GM19455 (cell line): Measurements from ENCODE around the gene LLGL2.

Experiments
- ATAC-seq: cut with Tn5 transposase; IDR thresholded peaks from one replicate; pipeline ENCODE4 v1.9.1; 2021; ENCODE audit not compliant: unreplicated experiment

Gene LLGL2

DNA sequence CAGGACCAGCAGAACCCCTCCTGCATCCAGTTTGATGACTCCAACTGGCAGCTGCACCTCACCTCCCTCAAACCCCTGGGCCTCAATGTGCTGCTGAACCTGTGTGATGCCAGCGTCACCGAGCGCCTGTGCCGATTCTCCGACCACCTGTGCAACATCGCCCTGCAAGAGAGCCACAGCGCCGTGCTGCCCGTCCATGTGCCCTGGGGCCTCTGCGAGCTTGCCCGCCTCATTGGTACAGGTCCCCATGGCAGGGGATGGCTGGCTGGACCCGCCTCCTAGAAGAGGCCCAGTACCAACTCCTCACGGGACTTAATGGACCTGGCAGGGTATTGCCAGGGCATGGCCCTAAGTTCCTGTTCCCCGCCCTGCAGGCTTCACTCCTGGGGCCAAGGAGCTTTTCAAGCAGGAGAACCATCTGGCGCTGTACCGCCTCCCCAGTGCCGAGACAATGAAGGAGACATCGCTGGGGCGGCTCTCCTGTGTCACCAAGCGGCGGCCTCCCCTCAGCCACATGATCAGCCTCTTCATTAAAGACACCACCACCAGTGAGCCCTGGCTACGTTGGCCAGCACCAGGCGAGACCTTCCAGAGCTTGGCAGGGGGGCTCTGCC, 32.8 kb upstream of the LLGL2 start:
- no peak for ATAC-seq

- ATAC-seq, result no peak
These were observed 31.9 kb upstream of the LLGL2 start for GRCh38 chr17:75493476-75494129.

DNA sequence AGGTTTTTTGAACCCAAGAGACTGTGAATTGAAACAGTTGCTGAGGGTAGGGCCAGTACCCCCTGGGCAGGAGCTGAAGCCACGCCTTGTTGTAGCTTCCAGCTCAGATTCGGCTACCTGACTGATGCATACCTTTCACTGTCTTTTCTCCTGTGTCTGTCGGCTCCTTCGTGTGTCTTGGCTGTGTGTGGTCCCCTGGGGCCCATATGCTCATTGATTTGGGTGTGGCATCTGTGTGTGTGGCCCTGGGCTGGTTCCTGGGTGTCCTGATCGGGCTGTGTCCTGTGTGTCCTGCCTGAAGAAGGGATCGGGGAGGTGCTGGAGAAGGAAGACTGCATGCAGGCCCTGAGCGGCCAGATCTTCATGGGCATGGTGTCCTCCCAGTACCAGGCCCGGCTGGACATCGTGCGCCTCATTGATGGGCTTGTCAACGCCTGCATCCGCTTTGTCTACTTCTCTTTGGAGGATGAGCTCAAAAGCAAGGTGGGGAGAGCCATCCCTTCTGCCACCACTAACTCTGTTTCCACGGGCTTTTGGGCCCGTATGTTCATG, 31.1 kb upstream of the LLGL2 start:
- ATAC-seq, result no peak

GRCh38 chr17:75496005-75496404, 29.5 kb upstream of the LLGL2 start:
- ATAC-seq, result no peak

DNA sequence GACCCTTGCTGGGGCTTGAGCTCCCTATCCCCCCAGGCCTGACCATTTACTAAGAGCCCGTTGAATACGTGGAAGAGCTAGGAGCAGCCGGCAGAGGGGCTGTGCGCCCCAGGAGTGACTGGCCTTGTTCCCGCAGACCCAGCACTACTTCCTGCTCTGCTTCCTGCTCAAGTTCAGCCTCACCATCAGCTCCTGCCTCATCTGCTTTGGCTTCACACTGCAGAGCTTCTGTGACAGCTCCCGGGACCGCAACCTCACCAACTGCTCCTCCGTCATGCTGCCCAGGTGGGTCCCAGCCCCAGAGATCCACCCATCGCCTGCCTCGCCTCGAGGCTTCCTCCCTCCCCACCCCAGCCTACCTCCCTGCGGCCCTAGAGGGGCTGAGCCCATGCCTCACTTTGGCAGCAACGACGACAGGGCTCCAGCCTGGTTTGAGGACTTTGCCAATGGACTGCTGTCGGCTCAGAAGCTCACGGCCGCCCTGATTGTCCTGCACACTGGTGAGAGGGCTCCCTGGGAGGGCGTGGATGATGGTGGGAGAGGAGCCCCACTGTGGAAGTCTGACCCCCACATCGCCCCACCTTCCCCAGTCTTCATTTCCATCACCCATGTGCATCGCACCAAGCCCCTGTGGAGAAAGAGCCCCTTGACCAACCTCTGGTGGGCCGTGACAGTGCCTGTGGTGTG, 27.3 kb upstream of the LLGL2 start:
- ATAC-seq, result no peak

DNA sequence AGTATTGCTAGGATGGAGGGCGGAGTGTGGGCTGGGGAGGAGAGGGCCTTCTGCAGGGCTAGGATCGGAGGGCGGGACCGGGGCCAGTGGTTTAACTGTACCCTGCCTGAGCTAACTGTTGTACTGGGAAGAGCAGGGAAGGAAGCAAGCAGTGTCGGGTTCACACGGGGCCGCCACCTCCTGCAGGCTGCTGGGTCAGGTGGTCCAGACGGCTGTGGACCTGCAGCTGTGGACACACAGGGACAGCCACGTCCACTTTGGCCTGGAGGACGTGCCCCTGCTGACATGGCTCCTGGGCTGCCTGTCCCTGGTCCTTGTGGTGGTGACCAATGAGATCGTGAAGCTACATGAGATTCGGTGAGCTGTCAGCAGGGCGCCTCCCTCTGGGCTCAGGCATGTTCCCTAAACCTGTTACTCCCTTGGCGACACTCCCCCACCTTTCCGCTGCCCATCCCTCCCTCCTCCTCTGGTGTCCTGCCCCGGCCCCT, 26.7 kb upstream of the LLGL2 start:
- ATAC-seq, result no peak

- ATAC-seq, result no peak
These were observed 26.0 kb upstream of the LLGL2 start for GRCh38 chr17:75499313-75500022.

GRCh38 chr17:75500419-75501216, 24.9 kb upstream of the LLGL2 start:
- no peak for ATAC-seq

GRCh38 chr17:75501378-75502071, 24.0 kb upstream of the LLGL2 start:
- ATAC-seq, result no peak

- ATAC-seq, result no peak
These were observed 23.3 kb upstream of the LLGL2 start for GRCh38 chr17:75502072-75502720.

DNA sequence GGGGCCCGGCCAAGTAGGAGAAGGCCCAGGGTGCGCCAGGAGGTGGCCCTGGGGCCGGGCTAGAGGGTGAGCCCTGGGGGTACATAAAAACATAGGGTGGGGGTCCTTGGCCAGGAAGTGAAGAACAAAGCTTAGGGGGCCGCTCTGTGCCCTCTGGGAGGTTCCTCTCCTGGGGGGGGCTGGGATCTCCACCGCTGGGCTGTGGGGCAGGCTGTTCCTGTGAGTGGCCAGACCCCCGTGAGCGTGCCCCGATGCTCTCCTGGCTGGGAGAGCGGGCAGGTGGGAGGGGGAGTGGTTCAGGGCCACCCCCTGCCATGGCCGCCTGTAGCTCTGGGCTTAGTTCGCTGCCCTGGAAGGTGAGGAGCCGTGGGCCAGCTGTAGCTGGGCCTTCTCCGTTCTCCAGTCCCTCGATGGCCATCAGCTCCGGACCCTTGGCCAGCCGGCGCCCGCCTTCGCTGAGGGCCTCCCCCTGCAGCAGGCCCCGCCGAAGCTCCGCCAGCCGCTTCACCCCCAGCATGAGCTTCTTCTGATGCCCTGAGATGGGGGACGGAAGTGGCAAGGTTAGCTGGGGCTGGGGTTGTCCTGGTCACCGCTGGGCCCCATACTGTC, 22.7 kb upstream of the LLGL2 start:
- ATAC-seq, result no peak

DNA sequence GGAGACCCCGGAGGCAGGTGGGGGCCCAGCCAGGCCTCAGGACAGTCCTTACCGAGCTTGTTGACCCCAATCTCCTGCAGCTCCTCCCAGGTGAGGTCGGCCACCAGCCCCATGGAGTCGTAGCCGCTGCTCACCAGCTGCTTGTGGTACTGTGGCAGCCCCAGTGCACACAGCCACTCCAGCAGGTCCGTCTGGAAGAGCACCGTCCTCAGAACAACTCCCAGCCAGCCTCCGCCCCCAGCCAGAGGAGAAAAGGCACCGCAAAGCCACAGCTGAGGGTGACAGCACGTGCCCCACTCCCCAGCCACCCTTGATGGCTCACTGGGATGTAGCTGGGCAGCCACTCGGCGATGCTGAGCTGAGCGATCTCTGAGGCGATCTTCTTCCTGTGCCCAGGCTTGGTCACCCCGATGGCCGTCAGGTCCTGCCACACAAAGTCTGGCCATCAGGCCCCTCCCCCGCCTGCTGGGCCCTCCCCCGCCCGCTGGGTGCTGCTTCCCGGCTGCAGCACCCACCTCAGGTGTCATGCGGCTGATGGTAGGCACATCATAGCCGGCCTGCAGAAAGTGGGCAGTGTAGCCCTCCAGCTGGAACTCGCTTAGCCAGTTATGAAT, 22.1 kb upstream of the LLGL2 start:
- no peak for ATAC-seq

- no peak for ATAC-seq
These were observed 21.5 kb upstream of the LLGL2 start for GRCh38 chr17:75503976-75504346.

DNA sequence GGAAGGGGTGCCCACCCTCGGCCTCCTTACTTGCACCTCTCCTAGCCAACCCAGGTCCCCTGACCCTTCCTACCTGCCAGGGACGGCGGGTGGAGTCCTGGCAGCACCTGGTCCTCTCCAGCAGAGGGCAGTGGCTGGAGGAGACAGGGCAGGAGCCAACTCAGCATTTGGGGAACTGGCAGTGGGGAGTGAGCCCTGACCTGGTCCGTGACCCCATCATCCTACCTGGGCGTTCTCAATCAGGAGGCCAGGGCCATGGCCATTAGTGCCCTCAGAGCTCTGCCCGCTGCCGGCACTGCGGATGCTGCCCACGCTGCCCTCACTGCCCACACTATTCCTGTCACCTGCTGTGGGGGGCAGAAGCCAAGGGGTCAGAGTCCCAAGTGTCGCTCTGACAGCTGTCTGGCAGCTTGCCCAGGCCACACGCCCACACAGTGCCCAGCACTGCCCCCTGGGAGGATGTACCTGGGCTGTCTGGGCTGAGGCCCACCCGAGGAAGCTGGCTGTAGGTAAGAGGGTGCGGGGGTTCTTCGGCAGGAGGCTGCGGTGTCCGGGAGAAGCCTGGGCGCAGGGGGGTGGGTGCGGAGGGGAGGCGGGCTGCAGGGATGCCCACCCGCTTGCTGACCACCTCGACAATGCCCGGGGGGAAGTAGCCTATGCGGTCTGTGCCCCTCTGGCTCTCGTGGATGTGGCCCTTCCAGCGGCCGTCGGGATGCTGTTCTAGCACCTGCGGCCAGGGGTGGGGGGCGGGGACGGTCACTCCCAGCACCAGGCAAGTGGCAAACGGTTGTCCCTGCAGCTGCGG, 20.9 kb upstream of the LLGL2 start:
- ATAC-seq, result no peak

DNA sequence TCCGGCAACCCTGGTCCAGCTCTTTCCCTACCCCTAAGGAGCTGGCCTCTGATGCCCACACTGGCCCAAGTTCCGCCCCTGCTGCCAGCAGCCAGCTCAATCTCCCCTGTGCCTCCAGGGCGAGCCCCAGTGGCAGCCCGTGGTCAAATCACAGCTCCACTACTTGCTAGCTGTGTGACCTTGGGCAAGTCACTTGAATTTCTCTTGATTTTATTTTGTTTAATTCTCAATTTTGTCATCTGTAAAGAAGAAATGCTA, 20.4 kb upstream of the LLGL2 start:
- no peak for ATAC-seq

GRCh38 chr17:75505640-75506039, 19.9 kb upstream of the LLGL2 start:
- ATAC-seq, result no peak

DNA sequence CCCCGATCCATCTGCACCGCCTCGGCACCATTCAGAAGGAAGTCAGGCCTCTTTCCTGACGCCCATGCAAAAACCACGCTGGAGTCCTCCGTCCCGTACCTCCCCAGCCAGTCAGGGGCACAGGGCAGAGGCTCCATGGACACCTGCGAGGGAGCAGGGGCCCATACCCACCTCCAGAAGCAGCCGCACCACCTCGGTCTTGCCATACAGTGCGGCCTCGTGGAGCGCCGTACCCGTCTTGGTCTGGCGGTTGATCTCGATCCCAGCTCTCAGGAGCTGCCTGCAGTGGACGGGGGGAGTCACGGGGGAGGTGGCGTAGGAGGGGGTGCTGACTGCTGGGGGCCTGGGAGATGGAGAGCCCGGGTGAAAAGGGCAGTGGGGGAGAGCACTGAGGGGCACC, 19.4 kb upstream of the LLGL2 start:
- ATAC-seq, result no peak

- no peak for ATAC-seq
These were observed 18.6 kb upstream of the LLGL2 start for GRCh38 chr17:75506888-75507287.
